K562 (cell line): ENCODE results near the gene PCSK5. TPM values are rescaled to one million over a fixed set of nuclear protein-coding genes. Genes with fewer than 3 reads are reported as not detected.
A peak's percentile ranks its signal among the peaks of the same experiment; 100 is the strongest.

ENCODE experiments used
- ATAC-seq: fragments of 200-7000 bp; cut with Tn5 transposase; 3 replicates; pipeline ENCODE4 v1.9.1; 2020; ENCODE audit warnings: moderate library complexity
- BruUV-seq: library from RNA; stranded (reverse); fragments of 400-500 nt; replicated peaks from 2 replicates; lab custom pipeline; 2021; lab: Mats Ljungman, UMichigan
- CTCF ChIA-PET: fragments of 300-600 bp; formaldehyde crosslinking; extraction: SDS; loops from one replicate; lab custom pipeline; 2021; ENCODE audit warnings: low intra/inter-chr PET ratio; lab: Yijun Ruan, JAX
- POLR2A ChIA-PET: fragments of 300-600, 350-650 bp; sonication (Branson Sonifier 250); formaldehyde crosslinking; extraction: SDS; loops from one replicate; lab custom pipeline; 2021; ENCODE audit warnings: antibody characterized with exemption, inconsistent platforms; lab: Yijun Ruan, JAX
- DNase-seq, 4 experiments: peaks; one replicate each; pipeline versions ENCODE4 v3.0.0 to v3.0.0-alpha.2; 2011 to 2018; ENCODE audit warnings: low spot score in 3 of 4, mixed read lengths in 3 of 4; ENCODE audit errors: extremely low read depth in 1 of 4
- FAIRE-seq: peaks from 2 replicates; lab custom pipeline; 2011; peaks lifted over from hg19 to GRCh38; lab: Jason Lieb, UNC
- H2AFZ ChIP-seq: 2 replicates; pipeline ENCODE4 v1.6.0; 2011; ENCODE audit warnings: low read depth, low read length, control low read depth, inconsistent platforms
- H3K27ac ChIP-seq: fragments of 200-600 bp; 3 replicates; pipeline ENCODE4 v1.8.0; 2011; ENCODE audit warnings: low read depth, mild to moderate bottlenecking, control low read depth, inconsistent platforms, low read length, moderate library complexity, mixed read lengths; ENCODE audit errors: extremely low read depth
- H3K27me3 ChIP-seq, 2 experiments: fragments of 300-600 bp in 1 of 2; 2 replicates in 1 of 2; 3 replicates in 1 of 2; pipeline versions ENCODE4 v1.6.0 to v1.8.0; 2011; ENCODE audit warnings: inconsistent platforms in 2 of 2, low read length in 2 of 2, mild to moderate bottlenecking in 1 of 2, mixed read lengths in 1 of 2, moderate library complexity in 1 of 2; ENCODE audit not compliant: control insufficient read depth in 2 of 2, insufficient read depth in 2 of 2
- H3K36me3 ChIP-seq: fragments of 300-600 bp; 3 replicates; pipeline ENCODE4 v1.8.0; 2011; ENCODE audit warnings: mild to moderate bottlenecking, low read length, inconsistent platforms; ENCODE audit not compliant: control insufficient read depth, insufficient read depth
- H3K4me1 ChIP-seq, 2 experiments: fragments of 200-600 bp in 1 of 2; replicated peaks in 1 of 2; 2 replicates in 1 of 2; 3 replicates in 1 of 2; pipeline versions ENCODE4 v1.5.1 to v1.8.0; 2011; ENCODE audit warnings: inconsistent platforms in 2 of 2, low read length in 2 of 2, mild to moderate bottlenecking in 1 of 2, mixed read lengths in 1 of 2, moderate library complexity in 1 of 2; ENCODE audit not compliant: control insufficient read depth in 2 of 2, insufficient read depth in 2 of 2
- H3K4me2 ChIP-seq: 2 replicates; pipeline ENCODE4 v1.6.1; 2011; ENCODE audit warnings: low read length, control low read depth, inconsistent platforms, mixed read lengths; ENCODE audit not compliant: insufficient read depth
- H3K4me3 ChIP-seq: fragments of 200-600 bp; sonication (generic), shearing (Covaris generic); 2 replicates; pipeline ENCODE4 v1.5.1; 2016; ENCODE audit warnings: control low read depth, inconsistent platforms
- H3K79me2 ChIP-seq: fragments of 200-600 bp; 3 replicates; pipeline ENCODE4 v1.8.0; 2011; ENCODE audit warnings: low read length, inconsistent platforms; ENCODE audit not compliant: control insufficient read depth, insufficient read depth
- H3K9ac ChIP-seq, 2 experiments: 2 replicates each; pipeline versions ENCODE4 v1.6.0 to v1.6.1; 2011; ENCODE audit warnings: low read depth in 2 of 2, low read length in 2 of 2, control low read depth in 1 of 2, inconsistent platforms in 1 of 2, mild to moderate bottlenecking in 1 of 2, mixed read lengths in 1 of 2; ENCODE audit not compliant: insufficient read depth in 1 of 2
- H3K9me1 ChIP-seq: one replicate; pipeline ENCODE4 v1.6.0; 2011; ENCODE audit warnings: inconsistent platforms, mild to moderate bottlenecking, low read length, moderate library complexity; ENCODE audit not compliant: control insufficient read depth, insufficient read depth
- H3K9me3 ChIP-seq: replicated peaks from 2 replicates; pipeline ENCODE4 v1.5.1; 2011; ENCODE audit warnings: low read depth, low read length, inconsistent platforms; ENCODE audit not compliant: control insufficient read depth, insufficient read depth
- H4K20me1 ChIP-seq: replicated peaks from 2 replicates; pipeline ENCODE4 v1.6.1; 2011; ENCODE audit warnings: low read length, inconsistent platforms, mixed read lengths; ENCODE audit not compliant: control insufficient read depth, insufficient read depth
- ATF1 ChIP-seq, 2 experiments: fragments of 450-650 bp in 1 of 2; IDR thresholded peaks; 2 replicates each; pipeline ENCODE4 v1.6.1; 2016; ENCODE audit warnings: missing compliant biosample characterization in 1 of 2, missing genetic modification characterization in 1 of 2
- BHLHE40 ChIP-seq: IDR thresholded peaks from 2 replicates; pipeline ENCODE4 v1.6.1; 2011; ENCODE audit warnings: low read length, improper control_type of control experiment
- CEBPB ChIP-seq: fragments of 450-650 bp; IDR thresholded peaks from 2 replicates; pipeline ENCODE4 v1.6.1; 2016; ENCODE audit warnings: missing genetic modification characterization, missing compliant biosample characterization
- DPF2 ChIP-seq: fragments of 450-650 bp; IDR thresholded peaks from 2 replicates; pipeline ENCODE4 v1.6.1; 2016
- ETV1 ChIP-seq: fragments of 450-650 bp; conservative IDR thresholded peaks from 2 replicates; pipeline ENCODE4 v1.6.1; 2016; ENCODE audit warnings: missing genetic modification characterization, control low read depth, low read depth, missing compliant biosample characterization
- FOXK2 ChIP-seq, 2 experiments: fragments of 450-650 bp; IDR thresholded peaks in 1 of 2; conservative IDR thresholded peaks in 1 of 2; 2 replicates each; pipeline ENCODE4 v1.6.1; 2016; ENCODE audit warnings: low read depth in 2 of 2, mild to moderate bottlenecking in 1 of 2
- GABPA ChIP-seq: fragments of 200-800 bp; sonication (Bioruptor generic); conservative IDR thresholded peaks from 2 replicates; pipeline ENCODE4 v1.6.1; 2016; ENCODE audit warnings: low read depth, missing genetic modification characterization, missing compliant biosample characterization
- HDAC2 ChIP-seq: fragments of 450-650 bp; IDR thresholded peaks from 2 replicates; pipeline ENCODE4 v1.6.1; 2016; ENCODE audit warnings: mild to moderate bottlenecking
- KDM4B ChIP-seq, 2 experiments: fragments of 450-650 bp in 1 of 2; sonication (generic) in 1 of 2; IDR thresholded peaks; 2 replicates each; pipeline ENCODE4 v1.6.1; 2016 to 2017; ENCODE audit warnings: borderline replicate concordance in 2 of 2, antibody characterized with exemption in 1 of 2, low read depth in 1 of 2, mild to moderate bottlenecking in 1 of 2
- NFYB ChIP-seq: IDR thresholded peaks from 2 replicates; pipeline ENCODE4 v1.6.1; 2011; ENCODE audit warnings: mild to moderate bottlenecking, moderate library complexity; ENCODE audit not compliant: insufficient read length; ENCODE audit errors: extremely low read depth
- SOX6 ChIP-seq: fragments of 450-650 bp; IDR thresholded peaks from 2 replicates; pipeline ENCODE4 v1.6.1; 2014; ENCODE audit warnings: mild to moderate bottlenecking
- ZNF165 ChIP-seq: fragments of 250-450 bp; sonication (Bioruptor Pico); IDR thresholded peaks from 2 replicates; pipeline ENCODE4 v1.4.0; 2020; ENCODE audit warnings: borderline replicate concordance
- WGBS: fragments of 100-300 bp; shearing (Covaris generic); methylation state at CpG from one replicate; pipeline ENCODE4 v1.1.6; 2016; ENCODE audit warnings: low coverage, mixed read lengths; ENCODE audit not compliant: insufficient coverage; ENCODE audit errors: missing lambda C conversion rate; 5-methylcytosine and 5-hydroxymethylcytosine counted together
- in situ Hi-C: fragments of 300-500 bp; cut with MboI; formaldehyde crosslinking; loops from 4 replicates; pipeline ENCODE4 v1.15.0; 2018; ENCODE audit warnings: inconsistent platforms, mixed read lengths
- intact Hi-C: fragments of 100-400 bp; cut with micrococcal nuclease; formaldehyde crosslinking; loops from 2 replicates; pipeline ENCODE4 v1.14.2; 2022
- polyA plus RNA-seq, 8 experiments: library from polyadenylated mRNA; depleted of rRNA in 4 of 8; stranded (reverse) in 5 of 8; unstranded in 3 of 8; fragments of >200 nt; fragmentation: Nextera tagmentation in 2 of 8; fragmentation: Illumina TruSeq in 1 of 8; extraction: Ambion mirVana in 2 of 8; extraction: Trizol in 1 of 8; gene quantifications; 2 replicates each; pipeline versions ENCODE4 v1.2.1 to v1.2.3, GENCODE V29; 2011 to 2014; ENCODE audit warnings: inconsistent platforms in 1 of 8, missing spikeins in 1 of 8
- total RNA-seq, 7 experiments: library from RNA; depleted of rRNA in 6 of 7; stranded (reverse); fragments of >200 nt in 6 of 7; fragmentation: Illumina TruSeq in 2 of 7; extraction: Trizol in 2 of 7; gene quantifications; 2 replicates each; pipeline versions ENCODE4 v1.2.1 to v1.2.3, GENCODE V29; 2011 to 2021; ENCODE audit warnings: low replicate concordance in 1 of 7
- TF ChIP-seq, protein P1 (sequence below): fragments of 250-450 bp; sonication (Bioruptor Pico); IDR thresholded peaks from 2 replicates; pipeline ENCODE4 v1.8.0; 2021; ENCODE audit warnings: moderate library complexity, mild to moderate bottlenecking, inconsistent platforms
- TF ChIP-seq, protein P2 (sequence below): fragments of 450-650 bp; formaldehyde crosslinking; IDR thresholded peaks from 2 replicates; pipeline ENCODE4 v1.4.0; 2020; ENCODE audit warnings: mild to moderate bottlenecking, moderate library complexity
- TF ChIP-seq, protein P3 (sequence below): sonication (generic); IDR thresholded peaks from 2 replicates; pipeline ENCODE4 v1.6.1; 2016
- TF ChIP-seq, protein P4 (sequence below): fragments of 450-650 bp; IDR thresholded peaks from 2 replicates; pipeline ENCODE4 v1.6.1; 2016; ENCODE audit warnings: borderline replicate concordance

PCSK5 gene
- total and polyA plus RNA-seq, 9 of the 15 experiments (the other 6 are each of a cell fraction or from before 2014, with no cell fraction given): not detected

DNA sequence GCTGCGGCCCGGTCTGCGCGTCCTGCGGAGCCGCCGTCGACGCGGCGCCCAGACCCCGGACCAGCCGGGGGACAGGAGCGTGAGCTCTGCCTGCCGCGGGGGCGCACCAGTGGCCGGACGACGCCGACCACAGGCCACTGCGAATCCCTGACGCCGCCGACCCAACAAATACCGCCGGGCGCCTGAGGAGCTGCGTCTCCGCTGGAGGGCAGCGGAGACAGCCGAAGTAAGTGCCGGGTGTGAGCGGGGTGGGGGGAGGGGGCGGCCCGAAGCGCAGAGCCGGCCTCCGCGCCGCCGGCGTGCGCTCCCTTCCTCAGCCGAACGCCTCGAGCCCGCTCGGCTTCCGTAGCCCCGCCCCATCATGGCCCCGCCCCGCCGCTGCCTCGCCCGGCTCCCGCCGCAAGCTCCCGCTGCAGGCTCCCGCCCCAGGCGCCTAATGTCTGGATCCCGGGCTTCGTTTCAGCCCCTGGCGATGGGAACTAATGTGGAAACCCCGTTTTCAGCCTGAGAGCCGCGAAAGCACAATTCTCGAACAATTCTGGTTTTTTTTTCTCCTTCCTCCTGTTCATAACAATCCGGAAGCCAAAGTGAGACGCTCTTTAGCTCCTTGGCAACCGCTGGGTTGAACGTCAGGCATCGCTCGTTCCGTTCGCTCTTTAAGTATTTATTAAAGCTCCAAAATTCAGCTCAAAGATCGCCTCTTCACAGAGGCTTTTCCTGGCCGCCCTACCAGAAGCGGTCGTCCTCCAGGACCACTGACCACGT lies 503.9 kb downstream of the PCSK5 start, which contains the start of gene RFK (continued):
- TF ChIP-seq, protein P1, sequence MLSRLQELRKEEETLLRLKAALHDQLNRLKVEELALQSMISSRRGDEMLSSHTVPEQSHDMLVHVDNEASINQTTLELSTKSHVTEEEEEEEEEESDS (CRISPR knock-in tag): no peak
- no peak for TF ChIP-seq ZNF165 (CRISPR knock-in tag)
- TF ChIP-seq, protein P2, sequence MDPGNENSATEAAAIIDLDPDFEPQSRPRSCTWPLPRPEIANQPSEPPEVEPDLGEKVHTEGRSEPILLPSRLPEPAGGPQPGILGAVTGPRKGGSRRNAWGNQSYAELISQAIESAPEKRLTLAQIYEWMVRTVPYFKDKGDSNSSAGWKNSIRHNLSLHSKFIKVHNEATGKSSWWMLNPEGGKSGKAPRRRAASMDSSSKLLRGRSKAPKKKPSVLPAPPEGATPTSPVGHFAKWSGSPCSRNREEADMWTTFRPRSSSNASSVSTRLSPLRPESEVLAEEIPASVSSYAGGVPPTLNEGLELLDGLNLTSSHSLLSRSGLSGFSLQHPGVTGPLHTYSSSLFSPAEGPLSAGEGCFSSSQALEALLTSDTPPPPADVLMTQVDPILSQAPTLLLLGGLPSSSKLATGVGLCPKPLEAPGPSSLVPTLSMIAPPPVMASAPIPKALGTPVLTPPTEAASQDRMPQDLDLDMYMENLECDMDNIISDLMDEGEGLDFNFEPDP (CRISPR knock-in tag): no peak
- 0 out of 2 replicates have a peak, but pooled peaks have one; percentile 9 for TF ChIP-seq DPF2
- TF ChIP-seq SOX6: no peak
- no peak for TF ChIP-seq KDM4B (IDR thresholded peaks at IDR 0.05; ENCODE audit: borderline replicate concordance in 2 of 2, low read depth in 1 of 2)
- TF ChIP-seq NFYB: no peak

DNA sequence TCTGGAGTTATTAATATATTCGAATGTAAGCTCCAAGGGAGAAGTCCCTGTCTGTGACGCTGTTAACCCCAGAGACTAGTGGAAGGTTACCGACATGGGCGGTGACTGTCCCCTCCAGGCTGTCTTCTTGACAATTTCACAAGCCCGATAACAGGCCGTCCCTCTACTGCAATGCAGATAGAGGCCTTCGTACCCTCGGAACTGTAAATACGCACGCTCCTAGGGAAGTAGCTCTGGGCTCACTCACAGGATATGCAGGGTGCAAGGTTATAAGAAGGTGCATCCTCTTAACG lies 504.4 kb downstream of the PCSK5 start:
- H3K4me1 ChIP-seq: peaks cover 11% of the 10 kb centered on the region in 2 experiments; a peak in 3 of 5 replicates
- no peaks in the 10 kb centered on the region for H3K27me3 ChIP-seq
- H3K36me3 ChIP-seq: peaks cover 10% of the 10 kb centered on the region; the same call in 1 of the 3 replicates
- peaks cover 36% of the 10 kb centered on the region for H3K79me2 ChIP-seq
- in situ Hi-C loops (no loop called here), intact Hi-C loops (loop anchor here (5.0 kb wide), 1 partner anchor 302 kb away; no protein-coding TSS in a partner anchor)
- H3K4me3 ChIP-seq: peak overlapping the region; percentile 85
- ATAC-seq: peak; percentile 85
- H3K9me3 ChIP-seq: no peaks in the 10 kb centered on the region
- WGBS: 0% methylated on average over 11 of the region's 11 CpGs
- H3K27ac ChIP-seq: peak overlapping the region; percentile 85
- BruUV-seq: no TSS peak
- H3K9ac ChIP-seq: peak overlapping the region; percentile 78 to 89; a peak in 3 of 4 replicates
- peak overlapping the region; percentile 91 for H3K4me2 ChIP-seq
- H2AFZ ChIP-seq: peak overlapping the region; percentile 98
- peak; percentile 94 for FAIRE-seq
- DNase-seq: peak; percentile 46 to 86 (median 62)
- POLR2A ChIA-PET: interaction anchor here (0.5 to 3.4 kb wide), 9 partner anchors 11 to 1232 kb away, joined by 3 to 17 read pairs (median 4); no protein-coding TSS in a partner anchor
- H3K9me1 ChIP-seq: no peaks in the 10 kb centered on the region
- CTCF ChIA-PET: interaction anchor here (0.7 to 1.6 kb wide), 2 partner anchors 309 to 602 kb away, joined by 3 to 8 read pairs; no protein-coding TSS in a partner anchor
- H4K20me1 ChIP-seq: no peaks in the 10 kb centered on the region
- peak; percentile 42 to 62; a peak in 3 of 4 replicates for TF ChIP-seq FOXK2 (conservative IDR thresholded peaks at IDR 0.05 in 1 of 2, IDR thresholded peaks at IDR 0.05 in 1 of 2; ENCODE audit: low read depth in 2 of 2)
- TF ChIP-seq, protein P3, sequence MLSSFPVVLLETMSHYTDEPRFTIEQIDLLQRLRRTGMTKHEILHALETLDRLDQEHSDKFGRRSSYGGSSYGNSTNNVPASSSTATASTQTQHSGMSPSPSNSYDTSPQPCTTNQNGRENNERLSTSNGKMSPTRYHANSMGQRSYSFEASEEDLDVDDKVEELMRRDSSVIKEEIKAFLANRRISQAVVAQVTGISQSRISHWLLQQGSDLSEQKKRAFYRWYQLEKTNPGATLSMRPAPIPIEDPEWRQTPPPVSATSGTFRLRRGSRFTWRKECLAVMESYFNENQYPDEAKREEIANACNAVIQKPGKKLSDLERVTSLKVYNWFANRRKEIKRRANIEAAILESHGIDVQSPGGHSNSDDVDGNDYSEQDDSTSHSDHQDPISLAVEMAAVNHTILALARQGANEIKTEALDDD: peak; percentile 93
- TF ChIP-seq ATF1 (CRISPR knock-in tag; IDR thresholded peaks at IDR 0.05): no peak
- peak; percentile 67 for TF ChIP-seq ATF1 (tag; IDR thresholded peaks at IDR 0.05)
- TF ChIP-seq HDAC2: 0 out of 2 replicates have a peak, but pooled peaks have one; percentile 44
- no peak for TF ChIP-seq ETV1 (tag)
- TF ChIP-seq, protein P4, sequence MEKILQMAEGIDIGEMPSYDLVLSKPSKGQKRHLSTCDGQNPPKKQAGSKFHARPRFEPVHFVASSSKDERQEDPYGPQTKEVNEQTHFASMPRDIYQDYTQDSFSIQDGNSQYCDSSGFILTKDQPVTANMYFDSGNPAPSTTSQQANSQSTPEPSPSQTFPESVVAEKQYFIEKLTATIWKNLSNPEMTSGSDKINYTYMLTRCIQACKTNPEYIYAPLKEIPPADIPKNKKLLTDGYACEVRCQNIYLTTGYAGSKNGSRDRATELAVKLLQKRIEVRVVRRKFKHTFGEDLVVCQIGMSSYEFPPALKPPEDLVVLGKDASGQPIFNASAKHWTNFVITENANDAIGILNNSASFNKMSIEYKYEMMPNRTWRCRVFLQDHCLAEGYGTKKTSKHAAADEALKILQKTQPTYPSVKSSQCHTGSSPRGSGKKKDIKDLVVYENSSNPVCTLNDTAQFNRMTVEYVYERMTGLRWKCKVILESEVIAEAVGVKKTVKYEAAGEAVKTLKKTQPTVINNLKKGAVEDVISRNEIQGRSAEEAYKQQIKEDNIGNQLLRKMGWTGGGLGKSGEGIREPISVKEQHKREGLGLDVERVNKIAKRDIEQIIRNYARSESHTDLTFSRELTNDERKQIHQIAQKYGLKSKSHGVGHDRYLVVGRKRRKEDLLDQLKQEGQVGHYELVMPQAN: no peak
- peak; percentile 67 for TF ChIP-seq CEBPB (tag)
- no peak; the same call in 1 of the 2 replicates for TF ChIP-seq GABPA
- peak; percentile 38; the same call in 1 of the 2 replicates for TF ChIP-seq BHLHE40
